K562 (cell line): ENCODE results near the gene CPSF4. TPM values are rescaled to one million over a fixed set of nuclear protein-coding genes. Genes with fewer than 3 reads are reported as not detected.

ENCODE experiments used
- CHAMP1 ChIP-seq: fragments of 450-650 bp; IDR thresholded peaks from 2 replicates; pipeline ENCODE4 v1.6.1; 2016; ENCODE audit warnings: mild to moderate bottlenecking
- CREB3 ChIP-seq: fragments of 450-650 bp; conservative IDR thresholded peaks from 2 replicates; pipeline ENCODE4 v1.6.1; 2016; ENCODE audit warnings: missing genetic modification characterization, low read depth, mild to moderate bottlenecking, missing compliant biosample characterization, moderate library complexity
- ELF1 ChIP-seq: fragments of 200-800 bp; sonication (Bioruptor generic); IDR thresholded peaks from 2 replicates; pipeline ENCODE4 v1.6.1; 2016; ENCODE audit warnings: missing genetic modification characterization, missing compliant biosample characterization
- FOXP4 ChIP-seq: sonication (generic); formaldehyde crosslinking; IDR thresholded peaks from 2 replicates; pipeline ENCODE4 v1.8.0; 2022; ENCODE audit warnings: mild to moderate bottlenecking, missing genetic modification reagents, borderline replicate concordance
- HMBOX1 ChIP-seq: sonication (generic); IDR thresholded peaks from 2 replicates; pipeline ENCODE4 v1.6.1; 2016
- KAT8 ChIP-seq: fragments of 450-650 bp; IDR thresholded peaks from 2 replicates; pipeline ENCODE4 v1.6.1; 2016; ENCODE audit warnings: low read depth, mild to moderate bottlenecking
- RBBP5 ChIP-seq: fragments of 200-600 bp; sonication (generic); IDR thresholded peaks from 2 replicates; pipeline ENCODE4 v1.6.1; 2012; ENCODE audit warnings: borderline replicate concordance, mild to moderate bottlenecking, low read length, control low read depth, inconsistent platforms; ENCODE audit not compliant: insufficient read depth, poor library complexity, severe bottlenecking
- SMAD3 ChIP-seq: fragments of 450-650 bp; formaldehyde crosslinking; conservative IDR thresholded peaks from 2 replicates; pipeline ENCODE4 v1.4.0; 2020; ENCODE audit warnings: mild to moderate bottlenecking
- SRSF7 ChIP-seq: fragments of 200-400 bp; formaldehyde crosslinking; optimal IDR thresholded peaks from 2 replicates; pipeline ENCODE3; 2017; ENCODE audit warnings: mild to moderate bottlenecking, low read depth, low read length
- STAT6 ChIP-seq: sonication (generic); formaldehyde crosslinking; IDR thresholded peaks from 2 replicates; pipeline ENCODE4 v1.8.1; 2023; ENCODE audit warnings: mild to moderate bottlenecking, missing genetic modification reagents
- ZBTB1 ChIP-seq: sonication (generic); formaldehyde crosslinking; IDR thresholded peaks from 2 replicates; pipeline ENCODE4 v1.8.1; 2023; ENCODE audit warnings: missing genetic modification reagents, low read depth, mild to moderate bottlenecking, borderline replicate concordance
- ZBTB17 ChIP-seq: fragments of 450-650 bp; formaldehyde crosslinking; IDR thresholded peaks from 2 replicates; pipeline ENCODE4 v1.4.0; 2020; ENCODE audit warnings: mild to moderate bottlenecking
- ZKSCAN8 ChIP-seq: fragments of 200-800 bp; sonication (Bioruptor generic); IDR thresholded peaks from 2 replicates; pipeline ENCODE4 v1.6.1; 2016; ENCODE audit warnings: missing genetic modification characterization, missing compliant biosample characterization
- ZNF197 ChIP-seq: fragments of 200-800 bp; sonication (Bioruptor generic); IDR thresholded peaks from 2 replicates; pipeline ENCODE4 v1.6.1; 2016; ENCODE audit warnings: low read depth, missing genetic modification characterization, missing compliant biosample characterization
- ZNF395 ChIP-seq: fragments of 200-800 bp; sonication (Bioruptor generic); IDR thresholded peaks from 2 replicates; pipeline ENCODE4 v1.6.1; 2017; ENCODE audit warnings: missing genetic modification characterization, missing compliant biosample characterization
- polyA plus RNA-seq, 8 experiments: library from polyadenylated mRNA; depleted of rRNA in 4 of 8; stranded (reverse) in 5 of 8; unstranded in 3 of 8; fragments of >200 nt; fragmentation: Nextera tagmentation in 2 of 8; fragmentation: Illumina TruSeq in 1 of 8; extraction: Ambion mirVana in 2 of 8; extraction: Trizol in 1 of 8; gene quantifications; 2 replicates each; pipeline versions ENCODE4 v1.2.1 to v1.2.3, GENCODE V29; 2011 to 2014; ENCODE audit warnings: inconsistent platforms in 1 of 8, missing spikeins in 1 of 8
- total RNA-seq, 7 experiments: library from RNA; depleted of rRNA in 6 of 7; stranded (reverse); fragments of >200 nt in 6 of 7; fragmentation: Illumina TruSeq in 2 of 7; extraction: Trizol in 2 of 7; gene quantifications; 2 replicates each; pipeline versions ENCODE4 v1.2.1 to v1.2.3, GENCODE V29; 2011 to 2021; ENCODE audit warnings: low replicate concordance in 1 of 7

The CPSF4 gene
- total and polyA plus RNA-seq, 9 of the 15 experiments (the other 6 are each of a cell fraction or from before 2014, with no cell fraction given): 16.9 to 118 (median 71.7) TPM

GRCh38 chr7:99504603-99505323, 66.0 kb downstream of the CPSF4 start, which contains the start of gene ZKSCAN5 (continued):
- TF ChIP-seq SRSF7 (no peak), ZBTB1 (CRISPR knock-in tag) (peak; percentile 83; the same call in 1 of the 2 replicates), ZNF197 (CRISPR knock-in tag) (no peak), ZKSCAN8 (CRISPR knock-in tag) (no peak), ZNF395 (CRISPR knock-in tag) (peak; percentile 73), STAT6 (CRISPR knock-in tag) (peak; percentile 51; the same call in 1 of the 2 replicates), CHAMP1 (no peak), CREB3 (no peak), ZBTB17 (CRISPR knock-in tag) (peak; percentile 21; the same call in 1 of the 2 replicates), HMBOX1 (peak; percentile 32; the same call in 1 of the 2 replicates), ELF1 (tag) (peak; percentile 99), FOXP4 (peak; percentile 73; the same call in 1 of the 2 replicates), RBBP5 (no peak), SMAD3 (no peak; the same call in 1 of the 2 replicates), KAT8 (no peak)
